HL-60/S4 (cell line): Measurements from ENCODE around the gene LAMA3.

Experiments
- in situ Hi-C: fragments of 300-500 bp; cut with MboI; formaldehyde crosslinking; loops from 2 replicates; pipeline ENCODE4 v1.14.3; 2022; ENCODE audit warnings: low sequenced_read_pairs

The LAMA3 gene

GRCh38 chr18:23887493-23887892 is 198.2 kb downstream of the LAMA3 start:
- in situ Hi-C loops = no loop called here

GRCh38 chr18:23888881-23889280 is 199.6 kb downstream of the LAMA3 start:
- in situ Hi-C loops = no loop called here

- in situ Hi-C loops = no loop called here
Measured at GRCh38 chr18:23889907-23890306, 200.7 kb downstream of the LAMA3 start.

GRCh38 chr18:23890589-23890988 is 201.3 kb downstream of the LAMA3 start:
- in situ Hi-C loops = no loop called here

GRCh38 chr18:23893653-23894052 is 204.4 kb downstream of the LAMA3 start:
- in situ Hi-C loops = no loop called here

GRCh38 chr18:23894661-23895175 is 205.5 kb downstream of the LAMA3 start:
- in situ Hi-C loops = no loop called here

- in situ Hi-C loops = no loop called here
Measured at GRCh38 chr18:23897291-23897690, 208.0 kb downstream of the LAMA3 start.

- in situ Hi-C loops = no loop called here
Measured at GRCh38 chr18:23897733-23898132, 208.5 kb downstream of the LAMA3 start.

- in situ Hi-C loops = no loop called here
Measured at GRCh38 chr18:23900994-23901393, 211.7 kb downstream of the LAMA3 start.

- in situ Hi-C loops = no loop called here
Measured at GRCh38 chr18:23902396-23902795, 213.1 kb downstream of the LAMA3 start.

- in situ Hi-C loops = no loop called here
Measured at GRCh38 chr18:23903971-23904370, 214.7 kb downstream of the LAMA3 start.

GRCh38 chr18:23906658-23907057 is 217.4 kb downstream of the LAMA3 start:
- in situ Hi-C loops = no loop called here

GRCh38 chr18:23908827-23909226 is 219.6 kb downstream of the LAMA3 start:
- in situ Hi-C loops = no loop called here

- in situ Hi-C loops = loop anchor here (10.0 kb wide), 1 partner anchor 55 kb away; no protein-coding TSS in a partner anchor
Measured at GRCh38 chr18:23910032-23910431, 220.8 kb downstream of the LAMA3 start.

GRCh38 chr18:23912356-23912755 is 223.1 kb downstream of the LAMA3 start:
- in situ Hi-C loops = loop anchor here (10.0 kb wide), 1 partner anchor 52 kb away; no protein-coding TSS in a partner anchor

- in situ Hi-C loops = loop anchor here (10.0 kb wide), 1 partner anchor 48 kb away; no protein-coding TSS in a partner anchor
Measured at GRCh38 chr18:23916338-23916737, 227.1 kb downstream of the LAMA3 start.

- in situ Hi-C loops = loop anchor here (10.0 kb wide), 1 partner anchor 46 kb away; no protein-coding TSS in a partner anchor
Measured at GRCh38 chr18:23918395-23919032, 229.3 kb downstream of the LAMA3 start.

GRCh38 chr18:23920054-23920453 is 230.8 kb downstream of the LAMA3 start:
- in situ Hi-C loops = no loop called here

- in situ Hi-C loops = no loop called here
Measured at GRCh38 chr18:23921716-23922285, 232.5 kb downstream of the LAMA3 start.

GRCh38 chr18:23922939-23923338 is 233.7 kb downstream of the LAMA3 start:
- in situ Hi-C loops = no loop called here

- in situ Hi-C loops = no loop called here
Measured at GRCh38 chr18:23924813-23925212, 235.6 kb downstream of the LAMA3 start.

GRCh38 chr18:23926571-23926970 is 237.3 kb downstream of the LAMA3 start:
- in situ Hi-C loops = no loop called here
